ENCODE data around the gene LRBA.
"Not testable (repeated sequence)": the region's sequence is repeated elsewhere in the genome, so short reads cannot be mapped to it uniquely, and the experiment has no call there.

The LRBA gene

GRCh38 chr4:150387981-150388380, 627.1 kb downstream of the LRBA start:
- no peak for DNase-seq

GRCh38 chr4:150386415-150386814, 628.7 kb downstream of the LRBA start:
- DNase-seq: not testable (repeated sequence)

- no peak for DNase-seq
Observed at GRCh38 chr4:150385606-150386005, 629.5 kb downstream of the LRBA start.

- no peak for DNase-seq
Observed at GRCh38 chr4:150384249-150384648, 630.8 kb downstream of the LRBA start.

GRCh38 chr4:150382028-150382427, 633.1 kb downstream of the LRBA start:
- DNase-seq: no peak

GRCh38 chr4:150381609-150382008, 633.5 kb downstream of the LRBA start:
- DNase-seq: no peak

GRCh38 chr4:150381036-150381435, 634.0 kb downstream of the LRBA start:
- no peak for DNase-seq

- DNase-seq: no peak
Observed at GRCh38 chr4:150379454-150379853, 635.6 kb downstream of the LRBA start.

GRCh38 chr4:150375025-150375424, 640.1 kb downstream of the LRBA start:
- DNase-seq: no peak

GRCh38 chr4:150371869-150372268, 643.2 kb downstream of the LRBA start:
- no peak for DNase-seq

- DNase-seq: no peak
Observed at GRCh38 chr4:150369434-150370380, 645.4 kb downstream of the LRBA start.

- no peak for DNase-seq
Observed at GRCh38 chr4:150368667-150369066, 646.4 kb downstream of the LRBA start.

GRCh38 chr4:150367326-150367725, 647.8 kb downstream of the LRBA start:
- DNase-seq: no peak

- DNase-seq: no peak
Observed at GRCh38 chr4:150366487-150366999, 648.5 kb downstream of the LRBA start.

- DNase-seq: no peak
Observed at GRCh38 chr4:150363721-150364688, 651.1 kb downstream of the LRBA start.

- no peak for DNase-seq
Observed at GRCh38 chr4:150358691-150359090, 656.4 kb downstream of the LRBA start.

GRCh38 chr4:150357829-150358228, 657.3 kb downstream of the LRBA start:
- no peak for DNase-seq

GRCh38 chr4:150355858-150356455, 659.1 kb downstream of the LRBA start:
- no peak for DNase-seq

GRCh38 chr4:150355418-150355817, 659.7 kb downstream of the LRBA start:
- no peak for DNase-seq

- no peak for DNase-seq
Observed at GRCh38 chr4:150354214-150354796, 660.8 kb downstream of the LRBA start.

- no peak for DNase-seq
Observed at GRCh38 chr4:150348079-150348478, 667.0 kb downstream of the LRBA start.

GRCh38 chr4:150345207-150345744, 669.8 kb downstream of the LRBA start:
- DNase-seq: no peak

All from CD4-positive, alpha-beta T cell treated with Interleukin-12 subunit alpha and Interleukin-12 subunit beta, for 1 hour (primary cell).